Measurements from ENCODE around the gene NOTO. TPM values are rescaled to one million over a fixed set of nuclear protein-coding genes. Genes with fewer than 3 reads are reported as not detected.
"Not testable (repeated sequence)": the region's sequence is repeated elsewhere in the genome, so short reads cannot be mapped to it uniquely, and the experiment has no call there.

Gene NOTO
- total RNA-seq, result not detected

DNA sequence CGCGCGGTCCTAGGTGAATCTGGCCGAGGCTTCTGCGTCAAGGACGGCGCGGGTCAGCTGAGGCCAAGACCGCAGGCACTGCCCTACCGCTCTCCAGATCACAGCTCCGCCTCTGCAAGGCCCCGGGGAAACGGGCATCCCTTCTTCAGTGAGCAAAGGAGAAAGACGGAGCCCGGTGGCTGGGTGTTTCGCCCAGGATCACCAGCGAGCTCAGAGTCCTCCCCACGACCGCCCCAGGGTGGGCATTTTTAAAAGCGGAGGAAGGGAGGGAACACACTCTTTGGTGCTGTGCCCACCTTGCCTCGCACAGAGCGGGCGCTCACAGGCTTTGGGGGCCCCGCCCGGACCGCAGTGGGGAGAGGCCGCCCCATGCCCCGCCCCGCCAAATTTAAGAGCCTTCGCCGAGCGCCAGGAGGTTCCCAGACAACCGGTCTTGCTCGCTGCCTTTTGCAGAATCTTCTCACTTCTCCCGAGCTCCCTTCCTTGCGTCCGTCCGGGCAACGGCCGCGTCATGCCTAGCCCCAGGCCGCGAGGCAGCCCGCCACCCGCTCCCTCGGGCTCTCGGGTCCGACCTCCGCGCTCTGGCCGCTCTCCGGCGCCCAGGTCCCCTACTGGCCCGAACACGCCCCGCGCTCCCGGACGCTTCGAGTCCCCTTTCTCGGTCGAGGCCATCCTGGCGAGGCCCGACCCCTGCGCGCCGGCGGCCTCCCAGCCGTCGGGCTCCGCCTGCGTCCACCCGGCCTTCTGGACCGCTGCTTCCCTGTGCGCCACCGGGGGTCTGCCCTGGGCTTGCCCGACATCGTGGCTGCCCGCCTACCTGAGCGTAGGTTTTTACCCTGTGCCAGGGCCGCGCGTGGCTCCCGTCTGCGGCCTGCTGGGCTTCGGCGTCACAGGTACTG, at the start of gene NOTO:
TSS of gene NOTO (plus strand) at position 419 of the 899 bp plus-strand sequence. CDS start at position 512, 93 bp downstream.
- WGBS, 2 donors, result 2% methylated on average over 61 to 70 of the region's 87 CpGs
- H3K36me3 ChIP-seq, result no peaks in the 10 kb centered on the region
- peaks cover 3 to 85% of the 10 kb centered on the region in 2 donors for H3K27me3 ChIP-seq

DNA sequence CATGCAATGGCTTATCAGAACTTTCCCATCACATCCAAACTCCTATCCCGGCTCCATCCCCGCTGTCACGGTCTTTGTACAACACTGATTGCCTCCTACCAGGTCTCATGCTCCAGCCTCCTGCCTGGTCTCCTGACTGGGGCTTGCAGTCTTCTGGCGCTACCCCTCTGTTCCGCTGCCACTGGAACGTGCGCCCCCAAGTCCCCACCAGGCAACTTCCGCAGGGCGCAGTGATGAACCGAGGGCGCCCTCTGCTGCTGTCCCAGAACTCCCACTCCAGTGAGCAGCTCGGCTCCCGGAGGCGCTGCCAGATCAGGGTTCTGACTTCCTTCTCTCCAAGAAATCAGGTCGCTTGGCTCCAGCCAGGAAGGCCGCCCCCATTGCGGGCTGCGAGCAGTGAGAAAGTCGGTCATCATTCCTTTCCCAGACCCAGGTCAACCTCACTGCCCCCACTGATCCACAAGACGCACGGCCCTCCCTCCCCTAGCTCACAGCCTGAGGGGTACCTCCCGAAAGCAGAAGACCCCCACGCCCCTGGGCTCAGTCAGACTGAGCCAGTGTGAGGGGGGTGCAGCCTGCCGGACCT, 45.7 kb upstream of the NOTO start:
- H3K27me3 ChIP-seq, result peaks cover 0 to 16% of the 10 kb centered on the region in 2 donors
- peak in 1 of 2 donors; percentile 36 for DNase-seq (ENCODE audit: low spot score in 2 of 2)
- peaks cover 0 to 14% (median 0%) of the 10 kb centered on the region in 4 donors for H3K9me3 ChIP-seq
- H3K36me3 ChIP-seq, result no peaks in the 10 kb centered on the region
- H3K27ac ChIP-seq, result no peak overlapping the region
- WGBS, 2 donors, result 9 to 15% methylated on average over 18 to 24 of the region's 24 CpGs
- H3K4me1 ChIP-seq, result peaks cover 0 to 8% (median 0%) of the 10 kb centered on the region in 4 donors
- H3K4me3 ChIP-seq, result no peak overlapping the region
- TF ChIP-seq EP300 (IDR thresholded peaks at IDR 0.05) (no peak), CTCF (IDR thresholded peaks at IDR 0.05) (peak; percentile 42 to 71 (median 54))

More for the DNA sequence above, at the start of gene NOTO:
- no peak for DNase-seq (ENCODE audit: low spot score in 2 of 2)
- Histone ChIP-seq H3K4me3 (peak within 1 kb of the TSS in 2 of 4 donors; percentile 27 to 39), H3K4me1 (peaks cover 0 to 17% (median 4%) of the 10 kb centered on the region in 4 donors), H3K27ac (no peak within 1 kb of the TSS), H3K9me3 (no peaks in the 10 kb centered on the region)
- TF ChIP-seq POLR2A (IDR thresholded peaks at IDR 0.05) (no peak), CTCF (IDR thresholded peaks at IDR 0.05) (no peak), EP300 (IDR thresholded peaks at IDR 0.05) (no peak)

DNA sequence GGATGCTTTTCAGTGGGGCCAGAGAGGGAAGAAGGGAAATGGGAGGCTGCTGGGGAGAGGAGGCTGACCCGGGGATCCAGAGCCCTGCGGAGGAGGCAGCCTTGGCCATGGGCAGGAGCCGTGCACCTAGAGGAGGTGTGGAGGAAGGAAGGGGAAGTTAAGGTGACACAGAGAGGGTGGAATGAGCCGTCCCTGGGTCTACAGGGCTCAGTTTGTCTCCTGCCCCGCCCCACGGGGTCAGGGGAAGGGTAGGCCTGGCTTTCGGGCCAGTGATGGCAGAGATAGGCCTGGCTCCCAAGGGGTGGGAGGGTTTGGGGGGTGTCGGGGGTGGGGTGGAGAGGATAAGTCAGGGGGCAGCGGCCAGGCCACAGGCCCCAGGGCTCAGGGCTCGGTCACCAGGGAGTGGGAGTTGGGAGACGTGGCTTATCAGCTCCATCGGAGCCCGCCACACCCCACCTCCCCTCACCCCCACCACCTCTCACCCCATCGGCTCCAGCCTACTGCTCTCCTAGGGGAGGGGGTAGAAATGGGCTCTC, 39.5 kb upstream of the NOTO start:
- no peak overlapping the region for H3K4me3 ChIP-seq
- 53 to 65% methylated on average over 14 of the region's 14 CpGs for WGBS, 2 donors

DNA sequence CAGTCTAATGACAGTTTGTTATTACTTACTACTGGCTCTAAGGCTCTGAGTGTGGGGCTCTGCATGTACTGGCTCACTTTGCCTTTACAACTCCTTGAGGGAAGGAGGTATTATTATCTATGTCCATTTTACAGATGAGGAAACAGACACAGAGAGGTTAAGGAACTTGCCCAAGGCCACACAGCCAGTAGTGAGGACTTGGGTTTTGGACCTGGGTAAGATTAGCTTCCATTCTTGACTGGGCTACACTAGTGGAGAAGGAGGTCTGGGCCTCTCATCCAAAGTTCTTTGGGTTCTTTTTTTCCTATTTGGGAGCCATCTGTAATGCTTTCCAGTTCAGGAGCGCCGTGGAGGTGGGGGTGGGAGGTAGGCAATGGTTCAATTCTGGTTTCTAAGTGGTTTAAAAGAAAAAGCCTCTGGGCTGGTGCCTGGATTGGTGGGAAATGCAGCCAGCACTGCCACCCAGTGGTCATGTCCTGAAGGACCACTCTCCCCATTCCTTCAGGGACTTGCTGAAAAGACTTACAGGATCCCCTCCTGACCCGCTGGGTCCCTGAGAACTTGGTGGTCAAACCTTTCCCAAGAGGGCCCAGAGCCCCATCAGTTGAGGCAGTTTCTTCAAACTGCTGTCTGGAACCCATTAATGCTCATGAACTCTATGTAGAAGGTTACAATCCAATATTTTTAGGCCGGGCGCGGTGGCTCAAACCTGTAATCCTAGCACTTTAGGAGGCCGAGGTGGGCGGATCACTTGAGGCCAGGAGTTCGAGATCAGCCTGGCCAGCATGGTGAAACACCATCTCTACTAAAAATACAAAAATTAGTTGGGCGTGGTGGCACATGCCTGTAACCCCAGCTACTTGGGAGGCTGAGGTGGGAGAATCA, 38.6 kb upstream of the NOTO start:
- no peaks in the 10 kb centered on the region for H3K36me3 ChIP-seq
- TF ChIP-seq CTCF (IDR thresholded peaks at IDR 0.05), result peak; percentile 74 to 89 (median 79)
- no peak for TF ChIP-seq EP300 (IDR thresholded peaks at IDR 0.05)
- no peak for TF ChIP-seq POLR2A (IDR thresholded peaks at IDR 0.05)
- peak in 1 of 2 donors; percentile 70 for DNase-seq (ENCODE audit: low spot score in 2 of 2)
- H3K27ac ChIP-seq, result no peak overlapping the region
- no peaks in the 10 kb centered on the region for H3K4me1 ChIP-seq
- no peak overlapping the region for H3K4me3 ChIP-seq
- H3K9me3 ChIP-seq, result no peaks in the 10 kb centered on the region
- WGBS, 2 donors, result 57 to 58% methylated on average over 10 of the region's 10 CpGs
- H3K27me3 ChIP-seq, result no peaks in the 10 kb centered on the region

More for the DNA sequence above, 39.5 kb upstream of the NOTO start:
- no peaks in the 10 kb centered on the region for H3K36me3 ChIP-seq
- H3K4me1 ChIP-seq, result no peaks in the 10 kb centered on the region
- H3K27ac ChIP-seq, result no peak overlapping the region
- TF ChIP-seq EP300 (IDR thresholded peaks at IDR 0.05) (no peak), CTCF (IDR thresholded peaks at IDR 0.05) (no peak), POLR2A (IDR thresholded peaks at IDR 0.05) (no peak)
- H3K27me3 ChIP-seq, result no peaks in the 10 kb centered on the region
- no peak for DNase-seq (ENCODE audit: low spot score in 2 of 2)
- H3K9me3 ChIP-seq, result no peaks in the 10 kb centered on the region

- not testable (repeated sequence) for H3K27me3 ChIP-seq; DNase-seq (ENCODE audit: low spot score in 2 of 2); H3K4me1 ChIP-seq; H3K27ac ChIP-seq; H3K9me3 ChIP-seq; H3K36me3 ChIP-seq; H3K4me3 ChIP-seq
- WGBS, 2 donors, result 45% methylated on average over 7 of the region's 11 CpGs; no CpG with 5 or more reads in 1 of the 2 donors
Observed at GRCh38 chr2:73165978-73166377, 36.4 kb upstream of the NOTO start.

- not testable (repeated sequence) for H3K27ac ChIP-seq; H3K4me1 ChIP-seq; H3K27me3 ChIP-seq; H3K4me3 ChIP-seq; H3K36me3 ChIP-seq; DNase-seq (ENCODE audit: low spot score in 2 of 2); H3K9me3 ChIP-seq
- 71 to 95% methylated on average over 1 to 4 of the region's 8 CpGs for WGBS, 2 donors
Observed at GRCh38 chr2:73166813-73167212, 35.6 kb upstream of the NOTO start.

DNA sequence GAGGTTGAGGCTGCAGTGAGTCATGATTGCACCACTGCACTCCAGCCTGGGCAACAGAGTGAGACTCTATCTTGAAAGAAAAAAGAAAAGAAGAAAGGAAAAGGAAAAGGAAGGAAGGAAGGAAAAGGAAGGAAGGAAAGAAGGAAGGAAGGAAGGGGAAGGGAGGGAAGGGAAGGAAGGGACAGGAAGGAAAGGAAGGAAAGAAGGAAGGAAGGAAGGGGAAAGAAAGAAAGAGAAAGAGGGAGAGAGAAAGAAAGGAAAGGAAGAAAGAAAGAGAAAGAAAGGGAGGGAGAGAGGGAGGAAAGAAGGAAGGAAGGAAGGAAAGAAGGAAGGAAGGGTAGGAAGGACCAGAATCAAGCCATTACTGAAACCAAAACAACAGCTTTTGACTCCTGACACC, 34.0 kb upstream of the NOTO start:
- H3K4me3 ChIP-seq; H3K27ac ChIP-seq; H3K4me1 ChIP-seq; H3K9me3 ChIP-seq; DNase-seq (ENCODE audit: low spot score in 2 of 2); H3K27me3 ChIP-seq; H3K36me3 ChIP-seq: not testable (repeated sequence)

DNA sequence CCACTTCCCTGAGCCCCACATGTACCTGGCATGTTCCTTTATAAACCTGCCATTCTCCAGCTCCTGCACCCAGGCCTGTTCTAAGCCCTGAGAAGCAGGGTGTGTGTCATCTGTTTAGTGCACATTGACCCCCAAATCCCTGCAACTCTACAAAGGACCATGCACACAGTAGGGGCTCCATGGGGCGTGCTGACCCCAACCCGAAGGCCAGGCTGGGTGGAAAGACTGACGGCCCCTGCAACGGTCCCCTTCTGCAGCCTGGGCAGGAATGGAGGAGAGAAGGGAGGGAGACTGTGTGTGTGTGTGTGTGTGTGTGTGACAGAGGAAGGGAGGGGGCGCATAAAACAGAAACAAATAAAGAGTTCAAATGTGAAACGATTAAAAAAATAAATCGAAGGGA, 32.0 kb upstream of the NOTO start:
- not testable (repeated sequence) for H3K27me3 ChIP-seq; H3K4me1 ChIP-seq; H3K27ac ChIP-seq; DNase-seq (ENCODE audit: low spot score in 2 of 2); H3K4me3 ChIP-seq; H3K9me3 ChIP-seq; H3K36me3 ChIP-seq
- 55 to 60% methylated on average over 5 to 7 of the region's 7 CpGs for WGBS, 2 donors
